GM23338 (cell line): Measurements from ENCODE around the gene NEURL1. TPM values are rescaled to one million over a fixed set of nuclear protein-coding genes. Genes with fewer than 3 reads are reported as not detected.

Experiments used
- polyA plus RNA-seq: library from polyadenylated mRNA; unstranded; fragments of >200 nt; fragmentation: Nextera tagmentation; extraction: Ambion mirVana; gene quantifications from 2 replicates; pipeline ENCODE4 v1.2.1, GENCODE V29; 2016
- total RNA-seq: library from RNA; depleted of rRNA; stranded (reverse); fragments of >200 nt; shearing (Covaris generic); gene quantifications from 2 replicates; pipeline ENCODE4 v1.2.3, GENCODE V29; 2014; rRNA removed

The NEURL1 gene
- total and polyA plus RNA-seq, 2 experiments from 2014 or later = 0.82 to 1.1 TPM

Other genes with a start within 250 kb of the NEURL1 start
- not detected in 2 replicates for gene RPEL1, start 247.8 kb upstream of the NEURL1 start, total RNA-seq
- gene RPEL1, start 247.8 kb upstream of the NEURL1 start, polyA plus RNA-seq = 0.21 TPM in 1 of 2 replicates, not detected in the other
- 25.1 and 26.1 TPM in 2 replicates for gene INA, start 216.6 kb upstream of the NEURL1 start, total RNA-seq
- gene INA, start 216.6 kb upstream of the NEURL1 start, polyA plus RNA-seq = 9.0 and 10.0 TPM in 2 replicates
- 14.0 and 16.6 TPM in 2 replicates for gene PCGF6, start 142.6 kb upstream of the NEURL1 start, total RNA-seq
- 22.3 and 26.1 TPM in 2 replicates for gene PCGF6, start 142.6 kb upstream of the NEURL1 start, polyA plus RNA-seq
- gene TAF5, start 125.7 kb upstream of the NEURL1 start, total RNA-seq = 22.8 and 25.9 TPM in 2 replicates
- 8.6 and 10.4 TPM in 2 replicates for gene TAF5, start 125.7 kb upstream of the NEURL1 start, polyA plus RNA-seq
- gene ATP5MK, start 97.2 kb upstream of the NEURL1 start, total RNA-seq = 227 and 351 TPM in 2 replicates
- 1,139 and 1,414 TPM in 2 replicates for gene ATP5MK, start 97.2 kb upstream of the NEURL1 start, polyA plus RNA-seq
- 67.0 and 82.1 TPM in 2 replicates for gene PDCD11, start 97.1 kb upstream of the NEURL1 start, total RNA-seq
- 87.8 and 99.9 TPM in 2 replicates for gene PDCD11, start 97.1 kb upstream of the NEURL1 start, polyA plus RNA-seq
- 2.1 and 2.7 TPM in 2 replicates for gene CALHM2, start 41.3 kb upstream of the NEURL1 start, total RNA-seq
- 2.1 and 2.2 TPM in 2 replicates for gene CALHM2, start 41.3 kb upstream of the NEURL1 start, polyA plus RNA-seq
- gene CALHM1, start 34.8 kb upstream of the NEURL1 start, total RNA-seq = 0.93 TPM in 1 of 2 replicates, not detected in the other
- 0.11 and 0.16 TPM in 2 replicates for gene CALHM1, start 34.8 kb upstream of the NEURL1 start, polyA plus RNA-seq
- 0.14 TPM in 1 of 2 replicates, not detected in the other for gene CALHM3, start 14.5 kb upstream of the NEURL1 start, total RNA-seq
- gene CALHM3, start 14.5 kb upstream of the NEURL1 start, polyA plus RNA-seq = 0.19 TPM in 1 of 2 replicates, not detected in the other